HCT116 (cell line): ENCODE measurements around the gene ATG12. TPM values are rescaled to one million over a fixed set of nuclear protein-coding genes. Genes with fewer than 3 reads are reported as not detected.
A peak's percentile ranks its signal among the peaks of the same experiment; 100 is the strongest.

Experiments
- ATAC-seq: fragments of 200-7000 bp; cut with Tn5 transposase; 2 replicates; pipeline ENCODE4 v1.9.1; 2020; ENCODE audit warnings: mild to moderate bottlenecking, moderate library complexity
- BruUV-seq: library from RNA; stranded (reverse); fragments of 400-500 nt; replicated peaks from 2 replicates; lab custom pipeline; 2021; lab: Mats Ljungman, UMichigan
- CTCF ChIA-PET: fragments of 300-600 bp; sonication (Branson Sonifier 250); formaldehyde crosslinking; loops from one replicate; lab custom pipeline; 2021; ENCODE audit warnings: antibody characterized with exemption; lab: Charles Lee
- POLR2A ChIA-PET: fragments of 300-600, 350-600 bp; sonication (Branson Sonifier 250); formaldehyde crosslinking; loops from one replicate; lab custom pipeline; 2021; ENCODE audit warnings: antibody characterized with exemption; lab: Charles Lee
- RAD21 ChIA-PET, 2 experiments: fragments of 300-600 bp; sonication (Branson Sonifier 250); formaldehyde crosslinking; loops; one replicate each; lab custom pipeline; 2023; ENCODE audit warnings: low total read pairs in 2 of 2; ENCODE audit not compliant: uncharacterized antibody in 2 of 2, unreplicated experiment in 2 of 2, low non-redundant PET in 1 of 2; lab: Charles Lee
- DNase-seq: peaks from one replicate; pipeline ENCODE4 v3.0.0-alpha.2; 2010; ENCODE audit warnings: low read depth, low spot score
- H2AFZ ChIP-seq: fragments of 200-600 bp; shearing (Covaris generic), sonication (generic); 2 replicates; pipeline ENCODE4 v1.6.1; 2017; ENCODE audit warnings: low read depth, mixed run types, mixed read lengths, antibody characterized with exemption, low read length; ENCODE audit not compliant: poor library complexity, severe bottlenecking
- H3K27ac ChIP-seq: 2 replicates; pipeline ENCODE4 v1.5.1; 2012; ENCODE audit warnings: low read depth, low read length
- H3K27me3 ChIP-seq: fragments of 200-600 bp; sonication (generic); 2 replicates; pipeline ENCODE4 v1.6.1; 2016; ENCODE audit warnings: mixed run types, low read length, mixed read lengths; ENCODE audit not compliant: insufficient read depth
- H3K36me3 ChIP-seq, 2 experiments: fragments of 200-500 bp in 1 of 2; fragments of 200-600 bp in 1 of 2; sonication (Bioruptor generic) in 1 of 2; sonication (generic) in 1 of 2; 2 replicates each; pipeline versions ENCODE4 v1.5.1 to v1.6.1; 2014 to 2016; ENCODE audit warnings: low read length in 2 of 2, inconsistent platforms in 1 of 2, mixed read lengths in 1 of 2, mixed run types in 1 of 2; ENCODE audit not compliant: insufficient read depth in 2 of 2, control insufficient read depth in 1 of 2
- H3K4me1 ChIP-seq, 2 experiments: fragments of 200-600 bp in 1 of 2; sonication (generic) in 1 of 2; 2 replicates each; pipeline versions ENCODE4 v1.5.1 to v1.6.1; 2012 to 2017; ENCODE audit warnings: low read length in 2 of 2, inconsistent platforms in 1 of 2, mild to moderate bottlenecking in 1 of 2, mixed read lengths in 1 of 2, mixed run types in 1 of 2, moderate library complexity in 1 of 2; ENCODE audit not compliant: insufficient read depth in 2 of 2, control insufficient read depth in 1 of 2
- H3K4me2 ChIP-seq: fragments of 200-600 bp; sonication (generic); 2 replicates; pipeline ENCODE4 v1.6.1; 2017; ENCODE audit warnings: mixed run types, low read length, mixed read lengths
- H3K4me3 ChIP-seq, 2 experiments: fragments of 200-600 bp in 1 of 2; sonication (generic) in 1 of 2; replicated peaks in 1 of 2; 2 replicates each; pipeline ENCODE4 v1.5.1; 2011 to 2016; ENCODE audit warnings: low read length in 2 of 2, control low read depth in 1 of 2, low read depth in 1 of 2, mild to moderate bottlenecking in 1 of 2, mixed read lengths in 1 of 2, mixed run types in 1 of 2
- H3K79me2 ChIP-seq: fragments of 200-600 bp; sonication (generic); 2 replicates; pipeline ENCODE4 v1.6.1; 2017; ENCODE audit warnings: mild to moderate bottlenecking, mixed run types, low read length, moderate library complexity, mixed read lengths; ENCODE audit not compliant: insufficient read depth
- H3K9ac ChIP-seq: fragments of 200-600 bp; sonication (generic); 2 replicates; pipeline ENCODE4 v1.6.1; 2016; ENCODE audit warnings: low read length, mixed read lengths
- H3K9me2 ChIP-seq: fragments of 200-600 bp; sonication (generic), shearing (Covaris generic); 2 replicates; pipeline ENCODE4 v1.6.1; 2017; ENCODE audit warnings: mixed run types, mild to moderate bottlenecking, moderate library complexity; ENCODE audit not compliant: insufficient read depth
- H3K9me3 ChIP-seq, 2 experiments: fragments of 200-500 bp in 1 of 2; fragments of 200-600 bp in 1 of 2; sonication (Bioruptor generic) in 1 of 2; sonication (generic) in 1 of 2; 2 replicates each; pipeline ENCODE4 v1.6.1; 2014 to 2017; ENCODE audit warnings: low read length in 2 of 2, mixed read lengths in 2 of 2, inconsistent platforms in 1 of 2, low read depth in 1 of 2, mild to moderate bottlenecking in 1 of 2, mixed run types in 1 of 2, moderate library complexity in 1 of 2; ENCODE audit not compliant: control insufficient read depth in 1 of 2, insufficient read depth in 1 of 2
- H4K20me1 ChIP-seq: fragments of 200-600 bp; sonication (generic), shearing (Covaris generic); 2 replicates; pipeline ENCODE4 v1.6.1; 2017; ENCODE audit warnings: mixed run types, mild to moderate bottlenecking, moderate library complexity; ENCODE audit not compliant: insufficient read depth
- CBX3 ChIP-seq: IDR thresholded peaks from 2 replicates; pipeline ENCODE4 v1.6.1; 2012; ENCODE audit warnings: low read depth
- CTCF ChIP-seq, 3 experiments: fragments of 200-600 bp in 1 of 3; sonication (generic) in 1 of 3; IDR thresholded peaks in 2 of 3; conservative IDR thresholded peaks in 1 of 3; 2 replicates each; pipeline ENCODE4 v1.5.1; 2012 to 2017; ENCODE audit warnings: low read depth in 2 of 3, low read length in 2 of 3, antibody characterized with exemption in 1 of 3, borderline replicate concordance in 1 of 3, control low read depth in 1 of 3, mild to moderate bottlenecking in 1 of 3, mixed read lengths in 1 of 3, mixed run types in 1 of 3, moderate library complexity in 1 of 3; ENCODE audit not compliant: insufficient read depth in 1 of 3
- EGR1 ChIP-seq: IDR thresholded peaks from 2 replicates; pipeline ENCODE4 v1.6.1; 2012; ENCODE audit warnings: low read depth
- EZH2phosphoT487 ChIP-seq: fragments of 200-600 bp; IDR thresholded peaks from 2 replicates; pipeline ENCODE4 v1.6.1; 2018; ENCODE audit warnings: antibody characterized with exemption, borderline replicate concordance
- JUND ChIP-seq: IDR thresholded peaks from 2 replicates; pipeline ENCODE4 v1.6.1; 2012
- SIN3A ChIP-seq: IDR thresholded peaks from 2 replicates; pipeline ENCODE4 v1.6.1; 2012; ENCODE audit warnings: low read depth
- SP1 ChIP-seq: IDR thresholded peaks from 2 replicates; pipeline ENCODE4 v1.6.1; 2012; ENCODE audit warnings: low read depth
- YY1 ChIP-seq: IDR thresholded peaks from 2 replicates; pipeline ENCODE4 v1.6.1; 2011; ENCODE audit warnings: low read length, low read depth, moderate library complexity, mild to moderate bottlenecking; ENCODE audit not compliant: insufficient replicate concordance; ENCODE audit errors: extremely low read depth
- ZBTB33 ChIP-seq: IDR thresholded peaks from 2 replicates; pipeline ENCODE4 v1.6.1; 2011; ENCODE audit warnings: mild to moderate bottlenecking, low read length, moderate library complexity; ENCODE audit not compliant: insufficient replicate concordance; ENCODE audit errors: extremely low read depth
- ZFX ChIP-seq: fragments of 450-650 bp; IDR thresholded peaks from 2 replicates; pipeline ENCODE4 v1.6.1; 2017
- intact Hi-C: fragments of 100-400 bp; cut with micrococcal nuclease; formaldehyde crosslinking; loops from 2 replicates; pipeline ENCODE4 v1.10.0; 2022
- total RNA-seq: library from RNA; stranded (reverse); gene quantifications from one replicate; pipeline ENCODE4 v1.2.1, GENCODE V29; 2021; ENCODE audit not compliant: unreplicated experiment

ATG12 gene
- total RNA-seq, 1 experiment from 2014 or later: 270 TPM

- POLR2A ChIA-PET: no interaction called here
- ATAC-seq: no peak
- CTCF ChIA-PET: interaction anchor here (1.2 kb wide), 1 partner anchor 25 kb away, joined by 4 read pairs; no protein-coding TSS in a partner anchor
- Histone ChIP-seq H3K27ac (no peak overlapping the region), H2AFZ (peak overlapping the region; percentile 17), H3K36me3 (no peaks in the 10 kb centered on the region), H3K4me3 (no peak overlapping the region), H3K27me3 (no peaks in the 10 kb centered on the region), H3K9me2 (no peaks in the 10 kb centered on the region), H3K9ac (no peak overlapping the region), H3K79me2 (no peaks in the 10 kb centered on the region), H4K20me1 (no peaks in the 10 kb centered on the region), H3K4me2 (peak overlapping the region; percentile 13; the same call in 1 of the 2 replicates), H3K4me1 (peaks cover 0 to 13% of the 10 kb centered on the region in 2 experiments; a peak in 2 of 4 replicates), H3K9me3 (no peaks in the 10 kb centered on the region)
- intact Hi-C loops: no loop called here
- no peak for DNase-seq
- no TSS peak for BruUV-seq
- TF ChIP-seq EZH2phosphoT487: no peak
- TF ChIP-seq SIN3A: no peak
- TF ChIP-seq ZFX: no peak
- TF ChIP-seq SP1: 0 out of 2 replicates have a peak, but pooled peaks have one; percentile 19
- RAD21 ChIA-PET: no interaction called here
These were observed 34.2 kb downstream of the ATG12 start for GRCh38 chr5:115806986-115807653.

- no peak overlapping the region for H3K4me2 ChIP-seq
- no peak overlapping the region for H3K4me3 ChIP-seq
- ChIA-PET POLR2A (no interaction called here), RAD21 (no interaction called here), CTCF (no interaction called here)
- H3K9me2 ChIP-seq: no peaks in the 10 kb centered on the region
- H2AFZ ChIP-seq: no peak overlapping the region
- H3K27ac ChIP-seq: no peak overlapping the region
- H3K9ac ChIP-seq: no peak overlapping the region
- DNase-seq (no peak), ATAC-seq (no peak)
- intact Hi-C loops: no loop called here
- H3K36me3 ChIP-seq: no peaks in the 10 kb centered on the region
- no peaks in the 10 kb centered on the region for H3K9me3 ChIP-seq
- no peaks in the 10 kb centered on the region for H3K27me3 ChIP-seq
- no TSS peak for BruUV-seq
- H3K79me2 ChIP-seq: no peaks in the 10 kb centered on the region
- TF ChIP-seq ZBTB33 (no peak), EZH2phosphoT487 (no peak), SP1 (no peak), YY1 (no peak), JUND (no peak), CTCF (IDR thresholded peaks at IDR 0.05 in 2 of 3, conservative IDR thresholded peaks at IDR 0.05 in 1 of 3; ENCODE audit: borderline replicate concordance in 1 of 3, insufficient read depth in 1 of 3, low read depth in 2 of 3, low read length in 2 of 3) (no peak), CBX3 (no peak), EGR1 (no peak)
- H4K20me1 ChIP-seq: no peaks in the 10 kb centered on the region
- peaks cover 0 to 5% of the 10 kb centered on the region in 2 experiments; a peak in 2 of 4 replicates for H3K4me1 ChIP-seq
These were observed 39.4 kb downstream of the ATG12 start for GRCh38 chr5:115801984-115802383.
